HEK293 (cell line): Measurements from ENCODE around the gene XAGE3.

Experiments
- ZNF169 ChIP-seq: fragments of 450-650 bp; formaldehyde crosslinking; IDR thresholded peaks from 2 replicates; pipeline ENCODE4 v1.5.1; 2016; ENCODE audit warnings: missing biosample characterization, missing genetic modification characterization
- ZNF184 ChIP-seq: fragments of 450-650 bp; IDR thresholded peaks from 2 replicates; pipeline ENCODE4 v1.5.1; 2018; ENCODE audit warnings: missing biosample characterization, mild to moderate bottlenecking, missing genetic modification characterization

DNA sequence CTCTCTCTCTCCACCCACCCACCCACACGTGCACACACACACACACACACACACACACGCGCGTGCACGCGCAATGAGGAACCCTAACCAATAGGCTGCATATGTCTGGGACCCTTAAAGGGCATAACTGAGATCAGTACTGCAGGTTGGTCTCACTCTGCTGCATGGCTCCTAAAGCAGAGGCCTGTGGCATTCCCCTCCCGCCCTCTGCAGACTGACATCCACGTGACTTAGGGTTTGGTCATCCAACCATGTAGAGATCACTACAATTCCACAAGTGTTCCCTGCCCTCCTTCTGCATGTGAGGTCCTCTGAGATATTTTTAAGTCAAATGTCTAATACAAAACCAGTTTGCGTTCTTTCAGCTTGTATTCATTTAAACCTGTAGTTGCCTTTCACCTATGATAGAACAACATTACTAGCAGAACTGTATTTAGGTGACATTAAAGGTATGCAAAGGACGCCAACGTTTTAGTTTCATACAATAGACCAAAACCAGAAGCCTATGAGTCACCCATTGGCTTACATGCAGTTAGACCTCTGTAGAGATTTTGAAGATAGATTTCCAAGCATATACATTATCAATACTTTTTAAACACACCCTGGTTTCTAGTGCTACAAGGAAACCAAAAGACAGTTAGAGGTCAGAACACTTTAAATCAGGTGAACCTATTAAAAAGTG, 46.7 kb downstream of the XAGE3 start:
- no peak for TF ChIP-seq ZNF184 (tag by site-specific recombination)
- no peak for TF ChIP-seq ZNF169
